ENCODE data around the gene CD248.

The CD248 gene

DNA sequence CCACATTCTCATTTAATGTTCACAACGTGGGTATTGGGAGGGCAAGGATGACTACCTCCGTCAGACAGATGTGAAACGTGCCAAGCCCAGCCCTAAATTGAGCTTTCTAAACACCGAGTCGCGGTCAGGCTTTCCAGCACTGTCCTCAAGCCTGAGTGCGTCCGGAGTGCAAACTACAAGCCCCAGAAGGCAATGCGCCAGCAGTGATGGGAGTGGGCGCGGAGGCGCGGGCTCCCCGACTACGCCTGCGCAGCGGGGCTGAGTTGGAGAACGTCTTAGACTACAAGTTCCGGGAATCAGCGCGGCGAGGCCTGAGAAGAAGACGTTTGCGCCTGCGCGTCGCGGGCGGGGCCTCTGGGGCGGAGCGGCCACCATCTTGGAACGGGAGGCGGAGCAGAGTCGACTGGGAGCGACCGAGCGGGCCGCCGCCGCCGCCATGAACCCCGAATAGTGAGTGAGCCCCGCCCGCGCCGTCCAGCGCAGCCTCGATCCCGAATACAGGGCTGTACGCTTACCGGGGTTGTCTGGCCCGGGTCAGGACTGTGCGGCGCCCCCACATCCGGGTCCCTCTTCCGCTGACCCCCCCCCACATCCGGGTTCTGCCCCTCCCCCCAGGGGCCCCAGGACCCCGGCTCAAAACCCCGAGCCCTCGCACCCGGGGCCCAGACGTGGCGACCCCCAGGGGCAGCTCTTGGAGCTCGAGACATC is 48.4 kb downstream of the CD248 start, which contains the start of gene RAB1B:
Gene RAB1B (plus strand): TSS at position 396 of the 708 bp plus-strand sequence. CDS start 41 bp downstream, at position 437.
- Histone ChIP-seq H3K27ac (peak within 1 kb of the TSS; percentile 98), H3K36me3 (peaks cover 60% of the 10 kb centered on the region), H3K4me3 (ENCODE audit: low read depth, low read length) (peak within 1 kb of the TSS; percentile 70), H3K9me3 (ENCODE audit: severe bottlenecking) (no peaks in the 10 kb centered on the region), H3K27me3 (ENCODE audit: insufficient read depth, low read depth, severe bottlenecking) (no peaks in the 10 kb centered on the region)
- DNase-seq: peak; percentile 99
- TF ChIP-seq, protein P1, sequence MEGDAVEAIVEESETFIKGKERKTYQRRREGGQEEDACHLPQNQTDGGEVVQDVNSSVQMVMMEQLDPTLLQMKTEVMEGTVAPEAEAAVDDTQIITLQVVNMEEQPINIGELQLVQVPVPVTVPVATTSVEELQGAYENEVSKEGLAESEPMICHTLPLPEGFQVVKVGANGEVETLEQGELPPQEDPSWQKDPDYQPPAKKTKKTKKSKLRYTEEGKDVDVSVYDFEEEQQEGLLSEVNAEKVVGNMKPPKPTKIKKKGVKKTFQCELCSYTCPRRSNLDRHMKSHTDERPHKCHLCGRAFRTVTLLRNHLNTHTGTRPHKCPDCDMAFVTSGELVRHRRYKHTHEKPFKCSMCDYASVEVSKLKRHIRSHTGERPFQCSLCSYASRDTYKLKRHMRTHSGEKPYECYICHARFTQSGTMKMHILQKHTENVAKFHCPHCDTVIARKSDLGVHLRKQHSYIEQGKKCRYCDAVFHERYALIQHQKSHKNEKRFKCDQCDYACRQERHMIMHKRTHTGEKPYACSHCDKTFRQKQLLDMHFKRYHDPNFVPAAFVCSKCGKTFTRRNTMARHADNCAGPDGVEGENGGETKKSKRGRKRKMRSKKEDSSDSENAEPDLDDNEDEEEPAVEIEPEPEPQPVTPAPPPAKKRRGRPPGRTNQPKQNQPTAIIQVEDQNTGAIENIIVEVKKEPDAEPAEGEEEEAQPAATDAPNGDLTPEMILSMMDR (IDR thresholded peaks at IDR 0.05; ENCODE audit: low read depth, low read length): no peak

DNA sequence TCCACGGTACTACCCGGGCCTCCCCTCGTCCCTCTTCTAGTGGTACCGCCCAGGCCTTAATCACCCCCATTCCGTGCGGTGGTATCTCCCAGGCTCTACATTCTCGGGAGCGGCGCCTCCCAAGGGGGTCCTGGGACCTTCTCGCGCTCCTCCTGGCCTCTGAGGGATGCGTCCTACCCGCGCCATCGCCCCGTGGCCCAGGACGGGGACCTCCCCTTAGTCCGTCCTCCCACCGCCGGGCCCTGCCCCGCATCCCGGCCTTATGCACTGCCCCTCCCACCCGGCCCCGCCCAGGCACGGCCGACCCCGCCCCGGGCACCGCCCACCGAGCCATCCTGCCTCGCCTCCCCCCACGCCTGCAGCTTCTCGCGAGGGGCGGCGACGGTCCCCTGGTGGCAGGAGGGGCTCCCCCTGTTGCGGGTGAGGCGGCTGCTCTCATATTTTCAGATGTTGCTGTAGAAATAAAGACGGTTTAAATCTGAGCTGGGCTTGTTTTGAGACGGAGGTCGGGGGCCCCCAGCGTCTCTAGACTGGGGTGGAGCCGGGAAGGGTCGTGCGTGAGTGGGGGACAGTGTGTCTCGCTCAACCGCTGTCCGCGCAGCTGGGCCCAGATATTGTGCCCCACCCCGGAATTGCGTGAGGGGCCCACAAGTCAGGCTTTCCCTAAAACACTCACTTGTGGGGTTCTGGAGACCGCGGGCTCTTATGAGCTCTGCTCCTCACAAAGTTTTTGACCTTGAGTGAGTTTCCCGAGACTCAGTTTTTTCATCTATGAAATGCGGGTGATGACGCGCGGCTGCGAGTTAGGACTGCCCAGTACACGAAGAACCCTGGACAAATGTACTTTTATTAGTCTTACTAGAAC is 49.2 kb downstream of the CD248 start:
- H3K27ac ChIP-seq: peak overlapping the region; percentile 98
- DNase-seq: peak; percentile 87
- no peaks in the 10 kb centered on the region for H3K9me3 ChIP-seq (ENCODE audit: severe bottlenecking)
- TF ChIP-seq, protein P1 (IDR thresholded peaks at IDR 0.05; ENCODE audit: low read depth, low read length): no peak
- no peaks in the 10 kb centered on the region for H3K27me3 ChIP-seq (ENCODE audit: insufficient read depth, low read depth, severe bottlenecking)
- peaks cover 60% of the 10 kb centered on the region for H3K36me3 ChIP-seq
- peak overlapping the region; percentile 70 for H3K4me3 ChIP-seq (ENCODE audit: low read depth, low read length)

DNA sequence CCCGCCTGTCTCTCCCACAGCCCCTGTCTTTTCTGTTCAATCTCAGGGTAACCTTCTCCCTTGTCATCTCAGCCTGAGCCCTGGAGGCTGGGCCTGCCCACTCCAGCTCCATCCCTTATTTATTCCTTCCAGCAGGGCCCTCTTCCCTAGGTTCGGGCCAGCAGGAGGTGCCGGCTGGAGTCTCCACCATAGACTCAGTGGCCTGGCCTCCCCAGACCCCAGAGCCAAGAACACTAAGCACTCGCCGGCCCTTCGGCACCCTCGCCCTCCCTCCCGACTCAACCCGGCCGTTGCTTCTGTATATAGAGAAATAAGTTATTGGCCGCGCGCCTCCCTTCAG is 49.8 kb downstream of the CD248 start:
- H3K27me3 ChIP-seq (ENCODE audit: insufficient read depth, low read depth, severe bottlenecking): no peaks in the 10 kb centered on the region
- TF ChIP-seq, protein P1 (IDR thresholded peaks at IDR 0.05; ENCODE audit: low read depth, low read length): peak; percentile 16; the same call in 1 of the 2 replicates
- peaks cover 60% of the 10 kb centered on the region for H3K36me3 ChIP-seq
- peak overlapping the region; percentile 70 for H3K4me3 ChIP-seq (ENCODE audit: low read depth, low read length)
- DNase-seq: peak; percentile 38
- H3K9me3 ChIP-seq (ENCODE audit: severe bottlenecking): no peaks in the 10 kb centered on the region
- H3K27ac ChIP-seq: peak overlapping the region; percentile 65

DNA sequence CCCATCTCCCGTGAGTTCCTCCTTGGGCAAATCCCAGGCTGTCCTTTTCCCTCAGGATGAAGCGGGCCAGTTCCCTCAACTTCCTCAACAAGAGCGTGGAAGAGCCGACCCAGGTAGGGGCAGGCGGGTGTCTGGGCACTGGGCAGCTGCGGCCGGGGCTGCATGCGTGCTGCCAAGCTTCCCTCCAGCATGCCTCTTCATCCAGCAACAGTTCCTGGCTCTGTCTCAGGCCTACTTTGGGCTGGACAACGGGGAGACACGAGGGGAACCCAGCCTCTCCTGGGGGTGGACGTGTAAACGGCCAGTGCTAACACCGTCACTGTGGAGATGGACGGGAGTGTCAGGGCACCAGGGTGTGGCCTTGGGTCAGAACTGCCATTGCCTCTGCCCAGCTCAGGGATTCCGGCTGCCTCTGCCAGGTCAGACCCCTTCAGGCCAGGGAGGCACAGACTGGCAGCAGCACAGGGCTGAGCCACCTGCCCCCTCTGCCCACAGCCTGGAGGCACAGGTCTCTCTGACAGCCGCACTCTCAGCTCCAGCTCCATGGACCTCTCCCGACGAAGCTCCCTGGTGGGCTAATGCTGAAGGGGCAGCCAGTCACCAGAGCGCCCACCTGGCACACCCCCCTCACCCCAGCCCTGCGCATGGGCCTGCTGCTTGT is 50.3 kb downstream of the CD248 start:
- Histone ChIP-seq H3K36me3 (peaks cover 60% of the 10 kb centered on the region), H3K27me3 (ENCODE audit: insufficient read depth, low read depth, severe bottlenecking) (no peaks in the 10 kb centered on the region), H3K27ac (peak overlapping the region; percentile 65), H3K9me3 (ENCODE audit: severe bottlenecking) (no peaks in the 10 kb centered on the region), H3K4me3 (ENCODE audit: low read depth, low read length) (no peak overlapping the region)
- no peak for DNase-seq
- TF ChIP-seq, protein P1 (IDR thresholded peaks at IDR 0.05; ENCODE audit: low read depth, low read length): no peak

DNA sequence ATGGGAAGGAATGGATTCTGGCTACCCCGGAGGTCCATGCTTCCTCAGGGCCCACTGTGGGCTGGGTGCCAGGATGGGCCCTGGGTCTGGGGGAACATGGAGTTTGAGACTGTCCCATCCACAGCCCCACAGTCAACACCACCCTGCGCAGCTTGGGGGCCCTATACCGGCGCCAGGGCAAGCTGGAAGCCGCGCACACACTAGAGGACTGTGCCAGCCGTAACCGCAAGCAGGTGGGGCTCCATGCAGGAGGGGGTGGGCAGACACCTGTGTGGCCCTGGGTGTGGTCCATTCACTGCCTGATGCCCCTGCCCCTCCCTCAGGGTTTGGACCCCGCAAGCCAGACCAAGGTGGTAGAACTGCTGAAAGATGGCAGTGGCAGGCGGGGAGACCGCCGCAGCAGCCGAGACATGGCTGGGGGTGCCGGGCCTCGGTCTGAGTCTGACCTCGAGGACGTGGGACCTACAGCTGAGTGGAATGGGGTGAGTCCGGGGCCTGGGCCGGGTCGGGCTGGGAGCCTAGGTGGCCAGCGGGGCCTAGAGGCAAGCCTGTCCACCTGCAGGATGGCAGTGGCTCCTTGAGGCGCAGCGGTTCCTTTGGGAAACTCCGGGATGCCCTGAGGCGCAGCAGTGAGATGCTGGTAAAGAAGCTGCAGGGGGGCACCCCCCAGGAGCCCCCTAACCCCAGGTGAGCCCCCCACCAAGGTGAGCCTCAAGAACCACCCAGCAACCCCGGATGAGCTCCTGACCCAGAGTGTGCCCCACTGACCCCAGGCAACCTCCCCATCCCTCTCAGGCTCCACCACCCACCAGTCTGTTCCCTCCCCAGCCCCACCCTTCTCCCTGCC is 51.1 kb downstream of the CD248 start:
- Histone ChIP-seq H3K36me3 (peaks cover 60% of the 10 kb centered on the region), H3K27me3 (ENCODE audit: insufficient read depth, low read depth, severe bottlenecking) (no peaks in the 10 kb centered on the region), H3K9me3 (ENCODE audit: severe bottlenecking) (no peaks in the 10 kb centered on the region), H3K27ac (no peak overlapping the region), H3K4me3 (ENCODE audit: low read depth, low read length) (no peak overlapping the region)
- no peak for DNase-seq
- TF ChIP-seq, protein P1 (IDR thresholded peaks at IDR 0.05; ENCODE audit: low read depth, low read length): no peak
